ENCODE results near the gene GPATCH1.
A peak's percentile ranks its signal among the peaks of the same experiment; 100 is the strongest.

GPATCH1 gene

DNA sequence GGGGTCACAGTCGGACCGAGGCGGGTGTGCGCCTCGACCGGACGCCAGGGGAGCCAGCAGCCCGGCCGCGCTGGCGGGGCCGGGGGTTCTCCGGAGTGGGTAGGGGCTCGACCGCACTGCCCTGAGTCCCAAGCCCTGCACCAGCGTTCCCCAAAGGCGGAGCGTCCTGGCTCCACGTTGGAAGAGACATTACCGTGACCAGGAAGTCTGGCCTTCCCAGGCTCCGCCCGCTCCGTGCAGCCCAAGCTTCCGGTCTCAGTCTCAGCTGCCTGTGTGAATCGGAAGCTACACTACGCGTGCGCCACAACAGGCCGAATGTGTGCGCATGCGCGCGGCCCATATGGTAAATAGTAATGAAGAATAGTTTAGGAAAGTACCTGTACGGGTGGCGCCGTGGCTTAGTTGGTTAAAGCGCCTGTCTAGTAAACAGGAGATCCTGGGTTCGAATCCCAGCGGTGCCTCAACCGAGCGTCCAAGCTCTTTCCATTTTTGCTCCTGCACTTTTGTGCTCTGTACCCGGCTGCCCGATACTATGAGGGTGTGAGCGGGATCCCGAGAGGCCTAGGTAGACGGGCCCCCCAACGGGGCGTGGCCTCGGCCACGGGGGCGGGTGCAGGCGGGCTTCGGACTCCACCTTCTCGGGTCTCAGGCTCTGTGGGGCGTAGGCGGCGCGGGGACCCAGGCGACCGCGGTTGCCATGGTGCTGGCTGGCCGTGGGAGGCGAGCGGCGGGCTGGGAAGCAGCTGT is 95.9 kb downstream of the GPATCH1 start:
- peak; percentile 87 to 99 (median 92) for DNase-seq
- intact Hi-C loops (cut with DNase I), result loop anchor here (1.0 to 10.0 kb wide), 3 partner anchors 17 to 348 kb away; partner anchors contain the start of genes CEBPG, LRP3 and PEPD

DNA sequence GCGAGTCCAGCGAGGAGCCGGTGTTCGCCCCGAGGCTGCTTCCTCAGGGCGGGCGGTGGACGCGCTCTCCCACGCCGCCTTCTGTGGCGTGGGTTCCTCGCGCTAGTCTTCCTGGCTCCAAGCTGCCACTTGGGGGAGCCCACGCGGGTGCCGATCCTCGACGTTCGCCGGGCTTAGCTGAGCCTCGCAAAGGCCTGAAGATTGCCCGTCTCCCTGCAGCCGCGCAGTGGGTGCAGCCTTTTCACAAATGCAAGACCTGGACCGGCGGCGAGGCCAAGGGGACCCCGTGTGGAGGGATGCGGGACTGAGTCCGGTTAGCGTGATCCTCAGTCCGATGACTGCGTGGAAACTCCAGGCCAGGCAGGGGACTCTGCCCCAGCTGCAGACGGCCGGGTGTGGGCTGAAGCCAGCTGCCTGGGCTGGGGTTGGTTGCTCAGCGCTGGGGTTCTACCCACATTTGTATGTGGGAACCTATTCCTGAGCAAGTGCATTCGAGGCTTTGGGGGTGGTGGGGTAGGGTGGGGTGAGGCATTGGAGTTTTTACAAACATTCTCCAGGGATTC is 96.5 kb downstream of the GPATCH1 start:
- intact Hi-C loops (cut with DNase I), result loop anchor here (1.0 to 10.0 kb wide), 3 partner anchors 17 to 347 kb away; partner anchors contain the start of genes CEBPG, LRP3 and PEPD
- peak in 1 of 10 donors; percentile 98 for DNase-seq
